ENCODE results near the gene PLEKHA7. TPM values are rescaled to one million over a fixed set of nuclear protein-coding genes. Genes with fewer than 3 reads are reported as not detected.
"Not testable (repeated sequence)": the region's sequence is repeated elsewhere in the genome, so short reads cannot be mapped to it uniquely, and the experiment has no call there.

The PLEKHA7 gene
- total RNA-seq, 1 donor from 2014 or later, result 4.3 TPM

DNA sequence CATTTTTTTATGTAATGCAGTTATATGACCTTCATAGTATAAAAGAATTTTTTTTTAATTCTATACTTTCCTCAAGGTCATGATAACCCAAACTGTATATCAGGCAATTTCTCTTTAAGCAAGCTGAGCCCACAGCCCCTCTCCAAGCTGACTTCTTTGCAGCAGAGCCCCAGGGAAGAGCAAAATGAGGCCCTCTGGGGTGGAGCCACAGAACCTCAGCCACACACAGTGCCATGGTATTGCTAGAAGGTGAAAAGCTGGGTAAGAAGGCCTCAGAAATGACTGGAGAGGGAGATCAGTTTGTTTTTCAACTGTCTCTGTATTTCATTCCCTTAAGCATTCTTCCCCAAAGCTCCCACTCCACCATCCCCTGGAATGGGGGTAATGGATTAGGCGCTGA is 108.8 kb downstream of the PLEKHA7 start:
- no peak for DNase-seq

DNA sequence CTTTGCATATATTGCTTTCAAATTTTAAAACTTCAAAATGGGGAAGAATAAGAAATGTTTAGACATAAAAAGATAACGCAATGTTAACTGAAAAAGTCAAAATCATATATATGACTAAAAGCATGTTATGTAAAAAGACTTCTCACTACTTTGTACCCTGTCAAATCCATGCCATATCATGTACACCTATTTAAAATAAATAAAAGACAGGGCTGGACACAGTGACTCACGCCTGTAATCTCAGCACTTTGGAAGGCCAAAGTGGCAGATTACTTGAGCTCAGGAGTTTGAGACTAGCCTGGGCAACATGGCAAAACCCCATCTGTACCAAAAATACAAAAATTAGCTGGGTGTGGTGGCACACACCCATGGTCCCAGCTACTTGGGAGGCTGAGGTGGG is 109.5 kb downstream of the PLEKHA7 start:
- DNase-seq, result not testable (repeated sequence)

DNA sequence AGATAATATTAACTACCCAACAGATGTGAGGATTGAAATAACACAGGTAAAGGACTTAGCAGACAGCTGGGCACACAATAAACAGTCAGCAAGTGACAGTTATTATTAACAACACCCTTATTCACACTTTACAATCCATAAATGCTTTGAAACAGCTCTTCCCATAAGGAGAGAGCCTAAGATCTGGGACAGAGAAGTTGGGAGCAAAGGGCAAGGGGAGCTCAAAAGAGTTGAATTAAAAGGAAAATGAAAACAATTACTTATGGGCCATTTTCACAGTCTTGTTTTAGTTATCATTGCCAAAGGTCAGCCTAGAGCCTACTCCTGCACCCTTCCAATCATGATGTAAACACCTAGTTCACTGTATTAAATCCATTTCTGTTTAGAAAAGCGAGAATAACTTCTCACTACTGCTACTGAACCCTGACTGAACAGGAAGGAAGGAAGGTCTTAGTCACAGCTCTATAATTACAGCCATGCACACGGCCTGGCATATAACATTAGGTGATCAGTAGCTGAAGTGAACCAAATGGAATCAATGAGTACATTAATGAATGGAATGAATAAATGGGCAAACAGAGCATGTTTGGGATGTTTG is 111.3 kb downstream of the PLEKHA7 start:
- peak; percentile 79 for DNase-seq

DNA sequence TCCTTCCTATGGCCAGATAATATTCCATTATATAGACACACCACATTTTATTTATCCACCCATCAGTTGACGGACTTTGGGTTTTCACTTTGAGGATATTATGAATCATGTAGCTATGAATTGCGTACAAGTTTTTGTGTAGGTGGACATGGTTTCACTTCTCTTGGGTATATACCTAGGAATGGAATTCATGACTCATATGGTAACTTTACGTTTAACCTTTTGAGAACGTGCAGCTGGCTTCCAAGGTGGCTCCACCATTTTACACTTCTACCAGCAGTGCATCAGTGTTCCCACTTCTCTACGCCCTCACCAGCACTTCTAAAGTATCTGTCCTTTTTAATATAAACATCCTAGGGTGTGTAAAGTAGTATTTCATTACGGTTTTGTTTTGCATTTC is 112.0 kb downstream of the PLEKHA7 start:
- peak; percentile 52 for DNase-seq

DNA sequence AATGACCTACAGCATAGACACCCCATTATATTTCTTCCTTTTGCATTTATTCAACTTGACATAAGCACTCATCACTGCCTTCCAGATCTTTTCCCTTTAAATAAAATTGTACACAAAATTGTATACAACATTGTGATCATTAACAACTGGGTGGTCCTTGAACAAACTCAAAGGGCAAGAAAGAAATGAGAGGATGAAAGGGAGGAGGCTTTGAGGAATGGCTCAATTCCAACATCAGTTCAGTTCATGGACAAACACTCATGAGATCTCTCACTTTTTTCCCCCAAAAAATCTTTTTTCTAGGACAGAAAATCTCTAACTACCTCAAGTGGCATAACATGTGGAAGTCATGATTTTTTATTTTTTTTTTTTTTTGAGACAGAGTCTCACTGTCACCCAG is 113.7 kb downstream of the PLEKHA7 start:
- no peak for DNase-seq

GRCh38 chr11:16899708-16900303 is 114.4 kb downstream of the PLEKHA7 start:
- no peak for DNase-seq

DNA sequence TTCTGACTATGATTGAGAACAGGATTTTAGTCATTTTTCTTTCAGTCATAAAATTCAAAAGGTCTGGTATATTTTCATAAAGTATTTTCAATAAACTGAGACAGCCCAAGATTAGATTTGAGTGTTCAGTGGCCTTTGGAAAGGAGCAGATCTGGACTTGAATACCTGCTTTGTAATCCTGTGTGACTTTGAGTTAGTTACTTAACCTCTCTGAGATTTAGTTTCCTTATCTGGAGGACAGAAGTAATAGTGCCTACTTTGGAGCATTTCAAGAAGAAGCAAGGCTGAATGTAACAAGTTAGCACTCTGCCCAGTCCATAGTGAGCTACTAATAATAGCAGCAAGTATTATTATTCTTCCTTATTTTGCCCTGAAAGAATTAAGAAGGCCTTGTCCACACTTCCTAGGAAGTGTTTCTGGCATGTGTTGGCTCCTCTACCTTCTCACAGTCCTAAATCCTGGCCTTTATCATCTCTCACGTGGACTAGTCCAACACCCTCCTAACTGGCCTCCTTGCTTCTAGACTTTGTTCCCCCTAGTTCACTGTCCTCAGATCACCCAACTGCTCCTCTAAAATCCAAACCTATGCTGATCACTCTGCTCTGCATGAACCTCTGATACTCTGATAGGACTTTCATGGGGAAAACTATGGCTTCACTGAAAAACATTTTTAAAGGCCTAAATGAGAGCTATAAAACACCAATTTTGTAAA is 115.8 kb downstream of the PLEKHA7 start:
- no peak for DNase-seq

DNA sequence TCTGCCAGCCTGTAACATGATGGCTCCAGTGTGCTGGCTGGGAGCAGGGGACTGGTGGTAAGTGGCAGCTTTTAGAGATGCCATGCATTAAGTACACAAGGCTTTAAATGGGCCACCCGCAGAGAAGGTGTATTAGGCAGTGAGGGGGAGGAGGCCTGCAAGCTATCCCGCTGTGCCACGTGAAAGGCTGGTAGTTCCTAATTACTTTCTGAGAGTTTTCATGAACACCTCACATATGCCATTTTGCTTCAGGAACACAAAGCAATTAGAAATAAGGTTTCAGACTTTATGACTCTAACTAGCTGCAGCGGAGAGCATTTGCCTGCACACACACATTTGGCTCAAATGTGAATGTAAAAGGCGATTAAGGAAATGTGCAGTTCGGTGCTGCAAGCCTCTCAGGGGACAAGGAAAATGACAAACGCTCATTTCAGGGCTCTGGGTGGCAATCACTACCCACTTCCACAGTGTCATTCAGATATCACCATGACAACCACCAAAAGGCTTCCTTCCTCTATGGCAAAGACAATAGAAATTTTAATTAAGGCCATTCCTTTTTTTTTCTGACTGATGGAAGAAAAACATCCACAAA is 116.6 kb downstream of the PLEKHA7 start:
- peak; percentile 75 for DNase-seq

DNA sequence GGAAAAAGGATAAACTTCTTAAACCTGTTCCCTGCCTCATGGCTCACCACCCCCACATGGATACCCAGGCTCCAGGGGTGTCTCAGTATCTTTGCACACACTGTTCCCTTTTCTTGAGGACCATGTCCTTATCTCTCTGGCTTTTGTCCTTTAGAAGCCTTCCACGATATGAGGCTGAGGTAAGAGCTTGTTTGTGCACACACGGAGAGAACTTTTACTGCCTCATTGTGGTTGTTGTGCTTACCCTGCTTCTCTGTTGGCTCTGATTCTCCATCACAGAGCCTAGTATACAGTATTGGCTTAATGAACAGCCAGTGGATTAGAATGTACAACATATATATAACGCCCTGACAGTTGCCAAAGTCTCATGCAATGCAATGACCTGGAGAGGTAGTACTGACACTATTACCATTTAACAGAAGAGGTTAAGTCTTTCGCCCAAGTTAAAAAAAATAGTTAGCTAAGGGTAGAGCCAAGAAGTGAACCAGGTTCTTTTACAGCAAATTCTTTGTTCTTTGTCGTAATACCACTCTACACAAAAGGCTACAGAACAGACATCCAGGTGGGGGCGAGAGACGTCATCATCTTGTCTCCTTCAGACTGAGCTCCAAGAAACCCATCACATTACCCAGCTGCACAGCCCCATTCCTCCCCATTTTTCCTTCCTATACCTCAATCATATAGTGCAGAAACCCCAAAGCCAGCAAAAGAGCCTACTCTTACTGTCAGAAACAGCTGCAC is 117.3 kb downstream of the PLEKHA7 start:
- no peak for DNase-seq

- no peak for DNase-seq
These were observed 118.9 kb downstream of the PLEKHA7 start for GRCh38 chr11:16895306-16895705.

DNA sequence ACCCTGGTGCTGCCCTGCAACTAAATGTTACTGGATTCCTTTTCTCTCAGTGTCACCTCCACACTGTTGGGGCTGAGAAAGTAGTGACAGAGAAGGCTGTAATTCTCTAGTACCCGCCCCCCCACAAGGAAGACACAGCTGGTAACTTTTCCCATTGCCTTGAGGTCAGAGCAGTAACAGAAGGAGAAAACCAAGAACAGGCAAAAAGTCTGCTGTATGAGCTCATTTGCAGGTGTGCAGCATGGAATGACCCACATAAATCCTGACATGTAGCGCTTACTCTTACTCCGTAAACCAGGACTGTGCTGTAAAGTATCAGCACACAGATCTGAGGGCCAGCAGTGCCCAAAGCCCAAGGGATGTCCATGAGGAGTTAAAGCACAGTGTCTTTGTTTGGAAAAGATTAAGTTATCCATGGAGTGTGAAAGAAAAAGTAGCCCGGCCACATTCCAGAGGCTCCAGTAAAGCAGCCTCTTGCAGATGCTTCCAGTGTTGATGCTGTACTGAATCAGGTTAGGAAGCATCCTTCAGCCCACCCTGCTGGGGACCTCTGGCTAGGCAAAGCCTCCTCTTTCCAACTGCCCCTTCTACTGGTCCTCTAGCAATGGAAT is 120.7 kb downstream of the PLEKHA7 start:
- DNase-seq, result no peak

- DNase-seq, result peak; percentile 20
These were observed 122.2 kb downstream of the PLEKHA7 start for GRCh38 chr11:16891964-16892363.

GRCh38 chr11:16891165-16891564 is 123.0 kb downstream of the PLEKHA7 start:
- DNase-seq, result no peak

- DNase-seq, result no peak
These were observed 123.8 kb downstream of the PLEKHA7 start for GRCh38 chr11:16890442-16890841.

- no peak for DNase-seq
These were observed 124.3 kb downstream of the PLEKHA7 start for GRCh38 chr11:16889905-16890304.

DNA sequence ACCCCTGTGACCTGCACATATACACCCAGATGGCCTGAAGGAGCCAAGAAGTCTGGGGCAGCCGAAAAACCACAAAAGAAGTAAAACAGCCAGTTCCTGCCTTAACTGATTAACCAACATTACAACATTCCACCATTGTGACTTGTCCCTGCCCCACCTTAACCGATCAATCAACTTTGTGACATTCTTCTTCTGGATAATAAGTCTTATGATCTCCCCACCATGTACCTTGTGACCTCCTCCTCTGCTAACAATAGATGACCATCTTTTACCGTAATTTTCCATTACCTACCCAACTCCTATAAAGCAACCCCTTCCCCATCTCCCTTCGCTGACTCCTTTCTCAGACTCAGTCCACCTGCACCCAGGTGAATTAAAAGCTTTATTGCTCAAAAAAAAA is 125.2 kb downstream of the PLEKHA7 start:
- not testable (repeated sequence) for DNase-seq

DNA sequence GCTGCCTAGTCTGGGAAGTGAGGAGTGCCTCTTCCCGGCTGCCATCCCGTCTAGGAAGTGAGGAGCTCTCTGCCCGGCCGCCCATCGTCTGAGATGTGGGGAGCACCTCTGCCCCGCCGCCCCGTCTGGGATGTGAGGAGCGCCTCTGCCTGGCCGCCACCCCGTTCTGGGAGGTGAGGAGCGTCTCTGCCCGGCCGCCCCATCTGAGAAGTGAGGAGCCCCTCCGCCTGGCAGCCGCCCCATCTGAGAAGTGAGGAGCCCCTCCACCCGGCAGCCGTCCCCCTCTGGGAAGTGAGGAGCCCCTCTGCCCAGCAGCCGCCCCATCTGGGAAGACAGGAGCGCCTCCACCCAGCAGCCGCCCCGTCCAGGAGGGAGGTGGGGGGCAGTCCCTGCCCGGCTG is 126.3 kb downstream of the PLEKHA7 start:
- not testable (repeated sequence) for DNase-seq

DNA sequence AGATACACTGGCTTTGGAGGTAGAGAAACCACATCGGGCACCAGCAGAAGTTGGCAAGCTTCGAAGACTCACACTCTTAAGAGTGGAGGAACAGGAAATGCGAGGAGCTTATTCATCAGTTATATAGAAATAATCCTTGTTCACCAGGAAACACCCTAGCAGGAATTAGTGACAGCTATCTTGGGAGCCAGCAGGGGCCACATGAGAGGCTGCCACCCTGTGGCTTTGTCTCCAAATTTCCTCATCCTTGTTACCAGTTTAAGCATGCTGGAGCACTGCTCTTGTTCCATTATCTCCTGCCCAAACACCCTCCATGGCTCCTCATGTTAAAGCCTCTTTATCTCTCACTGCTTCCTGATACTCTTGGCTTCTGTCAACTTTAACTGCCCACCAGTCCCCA is 131.0 kb downstream of the PLEKHA7 start:
- peak; percentile 35 for DNase-seq

- no peak for DNase-seq
These were observed 132.4 kb downstream of the PLEKHA7 start for GRCh38 chr11:16881766-16882165.

GRCh38 chr11:16881074-16881709 is 133.0 kb downstream of the PLEKHA7 start:
- DNase-seq, result peak; percentile 55

- DNase-seq, result no peak
These were observed 133.9 kb downstream of the PLEKHA7 start for GRCh38 chr11:16880184-16880801.

GRCh38 chr11:16879690-16880089 is 134.5 kb downstream of the PLEKHA7 start:
- no peak for DNase-seq

Measured in dermis blood vessel endothelial cell (primary cell).